ENCODE data around the gene ANKRD44.

DNA sequence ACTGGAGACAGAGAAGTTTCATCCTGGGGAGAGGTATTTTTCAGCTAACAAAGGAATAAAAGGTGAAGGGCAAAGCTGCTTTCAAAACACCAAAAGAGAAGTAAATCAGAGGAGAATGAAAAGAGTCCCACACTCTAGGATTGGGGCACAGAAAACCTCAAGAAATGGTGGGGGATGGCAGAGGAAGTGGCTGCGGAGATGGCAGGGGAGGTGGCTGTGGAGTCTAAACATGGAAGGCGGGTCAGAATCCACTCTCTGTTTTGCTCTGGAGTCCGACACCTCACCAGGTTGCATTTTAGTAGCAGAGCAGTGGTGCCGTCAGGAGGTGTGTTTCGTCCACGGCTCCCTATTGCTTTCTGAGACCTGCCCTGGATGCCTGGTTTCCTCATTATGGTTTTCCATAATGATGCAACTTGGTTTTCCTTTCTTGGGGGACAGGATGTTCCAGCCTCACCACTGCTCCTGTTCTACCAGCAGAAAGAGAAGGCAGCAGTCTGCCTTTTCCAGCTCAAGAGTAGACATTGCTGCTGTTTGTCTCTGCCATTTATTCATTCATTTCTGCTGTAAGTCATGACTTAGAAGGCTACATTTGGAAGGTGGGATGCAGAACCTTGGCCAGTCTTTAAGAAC is 188.7 kb downstream of the ANKRD44 start:
- TF ChIP-seq, protein P1, sequence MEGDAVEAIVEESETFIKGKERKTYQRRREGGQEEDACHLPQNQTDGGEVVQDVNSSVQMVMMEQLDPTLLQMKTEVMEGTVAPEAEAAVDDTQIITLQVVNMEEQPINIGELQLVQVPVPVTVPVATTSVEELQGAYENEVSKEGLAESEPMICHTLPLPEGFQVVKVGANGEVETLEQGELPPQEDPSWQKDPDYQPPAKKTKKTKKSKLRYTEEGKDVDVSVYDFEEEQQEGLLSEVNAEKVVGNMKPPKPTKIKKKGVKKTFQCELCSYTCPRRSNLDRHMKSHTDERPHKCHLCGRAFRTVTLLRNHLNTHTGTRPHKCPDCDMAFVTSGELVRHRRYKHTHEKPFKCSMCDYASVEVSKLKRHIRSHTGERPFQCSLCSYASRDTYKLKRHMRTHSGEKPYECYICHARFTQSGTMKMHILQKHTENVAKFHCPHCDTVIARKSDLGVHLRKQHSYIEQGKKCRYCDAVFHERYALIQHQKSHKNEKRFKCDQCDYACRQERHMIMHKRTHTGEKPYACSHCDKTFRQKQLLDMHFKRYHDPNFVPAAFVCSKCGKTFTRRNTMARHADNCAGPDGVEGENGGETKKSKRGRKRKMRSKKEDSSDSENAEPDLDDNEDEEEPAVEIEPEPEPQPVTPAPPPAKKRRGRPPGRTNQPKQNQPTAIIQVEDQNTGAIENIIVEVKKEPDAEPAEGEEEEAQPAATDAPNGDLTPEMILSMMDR (IDR thresholded peaks at IDR 0.05; ENCODE audit: borderline replicate concordance, extremely low read depth, low read length, poor library complexity, severe bottlenecking) = no peak
- TF ChIP-seq EZH2 (IDR thresholded peaks at IDR 0.05; ENCODE audit: borderline replicate concordance, low read depth, low read length, severe bottlenecking) = no peak
